ENCODE results near the gene DDB1. TPM values are rescaled to one million over a fixed set of nuclear protein-coding genes. Genes with fewer than 3 reads are reported as not detected.

DDB1 gene
- total RNA-seq, 2 donors from 2014 or later = 118 to 133 TPM

DNA sequence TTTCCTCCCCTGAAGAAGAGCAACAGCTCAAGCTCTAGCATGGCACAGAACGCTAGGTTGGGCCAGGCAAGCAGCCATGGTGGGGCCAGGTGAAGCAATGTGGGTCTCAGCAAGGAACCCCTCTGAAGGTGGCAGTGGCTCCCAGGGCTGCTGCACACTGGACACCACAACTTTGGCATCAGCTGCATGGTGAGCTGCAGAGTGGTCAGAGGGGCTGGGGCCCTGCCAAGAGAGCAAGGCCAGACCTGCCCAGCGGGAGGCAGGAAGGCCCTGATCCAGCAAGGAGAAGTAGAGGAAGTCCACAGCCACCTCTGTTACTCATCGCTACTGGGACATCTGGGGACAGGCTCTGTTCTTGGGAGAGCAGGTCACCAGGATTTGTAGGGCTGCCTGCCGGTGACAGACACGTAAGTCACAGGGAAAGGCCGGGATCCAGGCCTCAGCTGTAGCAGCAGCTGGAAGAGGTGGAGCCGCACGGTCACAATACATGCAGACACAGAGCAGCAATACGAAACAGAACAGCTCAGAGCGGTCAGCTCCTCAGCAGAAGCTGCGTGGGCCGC is 16.4 kb upstream of the DDB1 start:
- H3K4me1 ChIP-seq = no peaks in the 10 kb centered on the region
- H3K9me3 ChIP-seq = no peaks in the 10 kb centered on the region
- peaks cover 46% of the 10 kb centered on the region for H3K36me3 ChIP-seq
- H3K4me3 ChIP-seq = no peak overlapping the region
- no peak for DNase-seq (ENCODE audit: low spot score)
- TF ChIP-seq CTCF (IDR thresholded peaks at IDR 0.05) = no peak
- no peak overlapping the region for H3K27ac ChIP-seq
- H3K27me3 ChIP-seq = no peaks in the 10 kb centered on the region

- no peaks in the 10 kb centered on the region for H3K4me1 ChIP-seq
- H3K27me3 ChIP-seq = no peaks in the 10 kb centered on the region
- H3K4me3 ChIP-seq = no peak overlapping the region
- no peak for TF ChIP-seq CTCF (IDR thresholded peaks at IDR 0.05)
- no peaks in the 10 kb centered on the region for H3K9me3 ChIP-seq
- H3K27ac ChIP-seq = no peak overlapping the region
- DNase-seq (ENCODE audit: low spot score) = peak; percentile 69
- H3K36me3 ChIP-seq = peaks cover 35% of the 10 kb centered on the region
Measured at GRCh38 chr11:61347916-61348461, 15.1 kb upstream of the DDB1 start.

GRCh38 chr11:61345954-61346843 is 13.3 kb upstream of the DDB1 start:
- H3K4me1 ChIP-seq = no peaks in the 10 kb centered on the region
- H3K9me3 ChIP-seq = no peaks in the 10 kb centered on the region
- peaks cover 23% of the 10 kb centered on the region for H3K36me3 ChIP-seq
- no peaks in the 10 kb centered on the region for H3K27me3 ChIP-seq
- TF ChIP-seq CTCF (IDR thresholded peaks at IDR 0.05) = no peak
- no peak overlapping the region for H3K27ac ChIP-seq
- no peak overlapping the region for H3K4me3 ChIP-seq
- no peak for DNase-seq (ENCODE audit: low spot score)

DNA sequence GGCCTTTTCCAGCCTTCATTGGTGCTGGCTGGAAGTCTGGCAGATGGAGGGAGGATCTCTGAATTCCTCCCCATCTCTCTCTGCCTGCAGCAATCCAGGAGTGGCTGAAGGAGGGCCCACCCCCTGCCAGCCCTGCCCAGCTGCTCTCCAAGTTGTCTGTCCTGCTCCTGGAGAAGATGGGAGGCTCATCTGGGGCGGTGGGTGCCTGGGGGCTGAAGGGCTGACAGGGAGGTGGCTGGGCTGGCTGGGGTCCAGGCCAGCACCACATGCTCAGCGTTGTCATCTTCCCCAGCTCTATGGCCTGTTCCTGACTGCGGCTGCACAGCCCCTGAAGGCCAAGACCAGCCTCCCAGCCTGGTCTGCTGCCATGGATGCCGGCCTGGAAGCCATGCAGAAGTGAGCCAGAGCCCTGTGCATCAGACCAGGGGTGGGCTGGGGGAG is 12.3 kb upstream of the DDB1 start:
- H3K4me3 ChIP-seq = no peak overlapping the region
- H3K9me3 ChIP-seq = no peaks in the 10 kb centered on the region
- no peak for TF ChIP-seq CTCF (IDR thresholded peaks at IDR 0.05)
- peaks cover 16% of the 10 kb centered on the region for H3K36me3 ChIP-seq
- no peak overlapping the region for H3K27ac ChIP-seq
- no peaks in the 10 kb centered on the region for H3K27me3 ChIP-seq
- no peaks in the 10 kb centered on the region for H3K4me1 ChIP-seq
- no peak for DNase-seq (ENCODE audit: low spot score)

DNA sequence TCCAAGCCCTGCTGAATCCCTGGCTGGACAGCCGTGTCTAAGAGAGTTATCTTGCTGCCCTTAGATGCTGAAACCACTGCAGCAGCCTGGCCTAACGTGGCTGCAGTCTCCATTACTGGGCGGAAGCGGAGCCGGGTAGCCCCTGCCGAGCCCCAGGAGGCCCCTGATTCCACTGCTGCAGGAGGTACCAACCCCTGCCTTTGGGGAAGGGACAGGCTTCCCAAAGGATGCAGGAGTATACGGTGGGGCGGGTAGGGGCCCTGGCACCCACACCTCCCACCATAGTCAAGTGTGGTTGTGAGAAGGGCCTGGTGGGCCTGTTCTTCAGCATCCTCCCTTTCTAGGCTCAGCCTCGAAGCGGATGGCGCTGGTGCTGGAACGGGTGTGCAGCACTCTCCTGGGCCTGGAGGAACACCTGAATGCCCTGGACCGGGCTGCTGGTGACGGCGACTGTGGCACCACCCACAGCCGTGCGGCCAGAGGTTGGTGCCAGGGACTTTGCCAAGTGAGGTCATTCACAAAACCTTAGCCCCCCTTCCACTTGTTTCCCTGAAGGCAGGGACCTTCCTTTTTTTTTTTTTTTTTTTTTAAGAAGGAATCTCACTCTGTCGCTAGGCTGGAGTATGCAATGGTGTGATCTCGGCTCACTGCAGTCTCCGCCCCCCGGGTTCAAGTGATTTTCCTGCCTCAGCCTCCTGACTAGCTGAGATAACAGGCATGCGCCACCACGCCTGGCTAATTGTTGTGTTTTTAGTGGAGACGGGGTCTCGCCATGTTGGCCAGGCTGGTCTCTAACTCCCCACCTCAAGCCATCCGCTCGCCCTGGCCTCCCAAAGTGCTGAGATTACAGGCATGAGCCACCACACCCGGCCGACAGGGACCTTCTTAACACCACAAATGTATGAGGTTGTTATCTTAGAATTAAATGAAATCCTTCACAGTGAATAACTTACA is 11.2 kb upstream of the DDB1 start:
- TF ChIP-seq CTCF (IDR thresholded peaks at IDR 0.05) = no peak
- DNase-seq (ENCODE audit: low spot score) = no peak
- Histone ChIP-seq H3K9me3 (no peaks in the 10 kb centered on the region), H3K4me3 (no peak overlapping the region), H3K4me1 (no peaks in the 10 kb centered on the region), H3K27ac (no peak overlapping the region), H3K36me3 (peaks cover 7% of the 10 kb centered on the region), H3K27me3 (no peaks in the 10 kb centered on the region)
